Measurements from ENCODE around the gene SMOC2. TPM values are rescaled to one million over a fixed set of nuclear protein-coding genes. Genes with fewer than 3 reads are reported as not detected.

Gene SMOC2
- polyA plus RNA-seq, 1 of the 3 experiments (the other 2 are of a cell fraction), result not detected

- WGBS (ENCODE audit: low lambda C conversion rate), result 50% methylated on average over 7 of the region's 8 CpGs
- POLR2A ChIA-PET, result no interaction called here
- no peaks in the 10 kb centered on the region for H3K36me3 ChIP-seq (replicated peaks in 1 of 2; ENCODE audit: control insufficient read depth in 1 of 2, insufficient read depth in 2 of 2, low read length in 1 of 2)
Measured at GRCh38 chr6:168410035-168410434, 30.9 kb upstream of the SMOC2 start.

More at GRCh38 chr6:168410035-168410434, 30.9 kb upstream of the SMOC2 start:
- Histone ChIP-seq H3F3A (replicated peaks; ENCODE audit: insufficient read depth) (no peaks in the 10 kb centered on the region), H3K79me2 (ENCODE audit: insufficient read depth) (no peaks in the 10 kb centered on the region), H3K27me3 (ENCODE audit: insufficient read depth) (no peaks in the 10 kb centered on the region), H3K4me1 (ENCODE audit: control insufficient read depth in 1 of 2, insufficient read depth in 2 of 2, low read depth in 1 of 2, low read length in 1 of 2) (no peaks in the 10 kb centered on the region), H3K9me3 (no peaks in the 10 kb centered on the region), H3K9ac (no peak overlapping the region), H3K4me2 (no peak overlapping the region), H4K20me1 (ENCODE audit: insufficient read depth) (no peaks in the 10 kb centered on the region), H3K9me2 (no peaks in the 10 kb centered on the region), H2AFZ (ENCODE audit: low read depth) (no peak overlapping the region), H3K4me3 (ENCODE audit: low read depth in 2 of 2, low read length in 1 of 2) (no peak overlapping the region), H3K27ac (ENCODE audit: low read depth in 2 of 2, low read length in 1 of 2) (no peak overlapping the region)
- TF ChIP-seq EZH2phosphoT487 (IDR thresholded peaks at IDR 0.05; ENCODE audit: borderline replicate concordance, low read depth), result no peak
- TF ChIP-seq NRF1 (IDR thresholded peaks at IDR 0.05; ENCODE audit: low read depth, low read length), result no peak
- TF ChIP-seq CHD2 (IDR thresholded peaks at IDR 0.05; ENCODE audit: low read length, partially characterized antibody), result no peak
- no peak for TF ChIP-seq REST (IDR thresholded peaks at IDR 0.05; ENCODE audit: low read depth, low read length)
- no peak for TF ChIP-seq IRF3 (IDR thresholded peaks at IDR 0.05; ENCODE audit: low read depth, low read length)
- TF ChIP-seq MAX (IDR thresholded peaks at IDR 0.05; ENCODE audit: low read depth), result no peak
- TF ChIP-seq FOXM1 (IDR thresholded peaks at IDR 0.05; ENCODE audit: low read depth), result no peak
- TF ChIP-seq TEAD4 (IDR thresholded peaks at IDR 0.05; ENCODE audit: borderline replicate concordance, insufficient read depth), result no peak
- no peak for TF ChIP-seq RXRA (IDR thresholded peaks at IDR 0.05; ENCODE audit: borderline replicate concordance, low read depth)
- no peak for TF ChIP-seq PBX3 (IDR thresholded peaks at IDR 0.05)
- TF ChIP-seq RCOR1 (IDR thresholded peaks at IDR 0.05; ENCODE audit: low read length), result no peak
- no peak for TF ChIP-seq NFIC (IDR thresholded peaks at IDR 0.05; ENCODE audit: borderline replicate concordance)
- no peak for TF ChIP-seq TCF12 (IDR thresholded peaks at IDR 0.05)
- no peak for DNase-seq
- CTCF ChIA-PET, result no interaction called here
